ENCODE measurements around the gene IRGQ. TPM values are rescaled to one million over a fixed set of nuclear protein-coding genes. Genes with fewer than 3 reads are reported as not detected.
"Not testable (repeated sequence)": the region's sequence is repeated elsewhere in the genome, so short reads cannot be mapped to it uniquely, and the experiment has no call there.

Gene IRGQ
- total RNA-seq (2014; rRNA removed; shearing (Covaris generic); ENCODE audit: low replicate concordance) = 17.3 and 42.1 TPM in 2 replicates

- peak; percentile 100 for DNase-seq (ENCODE audit: low read depth)
- in situ Hi-C loops (cut with HindIII; ENCODE audit: low pct_unique_long_range_greater_than_20kb, low sequenced_read_pairs) = no loop called here
Observed at GRCh38 chr19:43595999-43596841, at the start of gene IRGQ, which contains the start of gene ZNF576. IRGQ (minus strand) TSS chr19:43596134; CDS start chr19:43595338, 796 bp downstream. ZNF576 (plus strand) TSS chr19:43596595; CDS start chr19:43597109, 514 bp downstream.

- DNase-seq (ENCODE audit: low read depth) = no peak
- in situ Hi-C loops (cut with HindIII; ENCODE audit: low pct_unique_long_range_greater_than_20kb, low sequenced_read_pairs) = no loop called here
Observed at GRCh38 chr19:43644181-43644580, 48.2 kb upstream of the IRGQ start.

GRCh38 chr19:43643326-43643725, 47.4 kb upstream of the IRGQ start:
- in situ Hi-C loops (cut with HindIII; ENCODE audit: low pct_unique_long_range_greater_than_20kb, low sequenced_read_pairs) = no loop called here
- DNase-seq (ENCODE audit: low read depth) = no peak

- DNase-seq (ENCODE audit: low read depth) = no peak
- in situ Hi-C loops (cut with HindIII; ENCODE audit: low pct_unique_long_range_greater_than_20kb, low sequenced_read_pairs) = no loop called here
Observed at GRCh38 chr19:43642531-43642930, 46.6 kb upstream of the IRGQ start.

GRCh38 chr19:43641333-43641732, 45.4 kb upstream of the IRGQ start:
- no peak for DNase-seq (ENCODE audit: low read depth)
- in situ Hi-C loops (cut with HindIII; ENCODE audit: low pct_unique_long_range_greater_than_20kb, low sequenced_read_pairs) = no loop called here

- in situ Hi-C loops (cut with HindIII; ENCODE audit: low pct_unique_long_range_greater_than_20kb, low sequenced_read_pairs) = no loop called here
- DNase-seq (ENCODE audit: low read depth) = no peak
Observed at GRCh38 chr19:43640424-43640757, 44.5 kb upstream of the IRGQ start.

- in situ Hi-C loops (cut with HindIII; ENCODE audit: low pct_unique_long_range_greater_than_20kb, low sequenced_read_pairs) = no loop called here
- no peak for DNase-seq (ENCODE audit: low read depth)
Observed at GRCh38 chr19:43639519-43640423, 43.8 kb upstream of the IRGQ start, which contains the start of gene CADM4. CADM4 (minus strand) TSS chr19:43639850; CDS start chr19:43639790, 60 bp downstream.

- in situ Hi-C loops (cut with HindIII; ENCODE audit: low pct_unique_long_range_greater_than_20kb, low sequenced_read_pairs) = no loop called here
- no peak for DNase-seq (ENCODE audit: low read depth)
Observed at GRCh38 chr19:43638995-43639518, 43.1 kb upstream of the IRGQ start.

- in situ Hi-C loops (cut with HindIII; ENCODE audit: low pct_unique_long_range_greater_than_20kb, low sequenced_read_pairs) = no loop called here
- no peak for DNase-seq (ENCODE audit: low read depth)
Observed at GRCh38 chr19:43638214-43638994, 42.5 kb upstream of the IRGQ start.

GRCh38 chr19:43636121-43636683, 40.3 kb upstream of the IRGQ start:
- DNase-seq (ENCODE audit: low read depth) = no peak
- in situ Hi-C loops (cut with HindIII; ENCODE audit: low pct_unique_long_range_greater_than_20kb, low sequenced_read_pairs) = no loop called here

- DNase-seq (ENCODE audit: low read depth); in situ Hi-C loops (cut with HindIII; ENCODE audit: low pct_unique_long_range_greater_than_20kb, low sequenced_read_pairs): not testable (repeated sequence)
Observed at GRCh38 chr19:43635561-43635940, 39.6 kb upstream of the IRGQ start.

- in situ Hi-C loops (cut with HindIII; ENCODE audit: low pct_unique_long_range_greater_than_20kb, low sequenced_read_pairs) = no loop called here
- DNase-seq (ENCODE audit: low read depth) = no peak
Observed at GRCh38 chr19:43634872-43635560, 39.1 kb upstream of the IRGQ start.

GRCh38 chr19:43634506-43634871, 38.6 kb upstream of the IRGQ start:
- no peak for DNase-seq (ENCODE audit: low read depth)
- in situ Hi-C loops (cut with HindIII; ENCODE audit: low pct_unique_long_range_greater_than_20kb, low sequenced_read_pairs) = no loop called here

GRCh38 chr19:43634068-43634467, 38.1 kb upstream of the IRGQ start:
- in situ Hi-C loops (cut with HindIII; ENCODE audit: low pct_unique_long_range_greater_than_20kb, low sequenced_read_pairs) = no loop called here
- no peak for DNase-seq (ENCODE audit: low read depth)

GRCh38 chr19:43633520-43633919, 37.6 kb upstream of the IRGQ start:
- no peak for DNase-seq (ENCODE audit: low read depth)
- in situ Hi-C loops (cut with HindIII; ENCODE audit: low pct_unique_long_range_greater_than_20kb, low sequenced_read_pairs) = no loop called here

GRCh38 chr19:43631491-43631890, 35.6 kb upstream of the IRGQ start:
- in situ Hi-C loops (cut with HindIII; ENCODE audit: low pct_unique_long_range_greater_than_20kb, low sequenced_read_pairs) = no loop called here
- DNase-seq (ENCODE audit: low read depth) = no peak

GRCh38 chr19:43628646-43629326, 32.9 kb upstream of the IRGQ start:
- no peak for DNase-seq (ENCODE audit: low read depth)
- in situ Hi-C loops (cut with HindIII; ENCODE audit: low pct_unique_long_range_greater_than_20kb, low sequenced_read_pairs) = no loop called here

Data from Caki2 (cell line).